GM12892 (cell line): ENCODE measurements around the gene GDI2.

Source experiments
- POLR2A ChIP-seq: IDR thresholded peaks from 2 replicates; pipeline ENCODE4 v1.6.1; 2011; ENCODE audit warnings: low read depth, low read length, control low read depth
- TAF1 ChIP-seq: IDR thresholded peaks from 2 replicates; pipeline ENCODE4 v1.6.1; 2011; ENCODE audit warnings: low read depth, mild to moderate bottlenecking, control low read depth, low read length, borderline replicate concordance

DNA sequence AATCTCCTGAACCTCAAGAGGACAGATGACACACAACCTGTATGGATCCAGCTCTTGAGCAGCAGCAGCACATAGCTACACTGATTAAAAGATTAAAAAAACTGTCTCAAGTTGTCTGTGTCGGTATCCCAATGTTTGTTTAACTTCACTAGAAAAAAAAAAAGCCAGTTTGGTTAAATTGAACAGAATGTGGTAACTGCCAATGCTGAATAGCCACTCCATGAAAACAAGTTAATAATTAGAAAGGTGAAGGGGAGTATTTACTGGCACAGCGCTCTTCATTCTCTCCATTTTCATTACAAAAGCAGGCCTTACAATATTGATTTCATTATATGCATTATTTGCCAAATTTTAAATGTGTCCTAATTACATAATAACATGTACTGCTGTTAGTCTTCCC is 47.6 kb downstream of the GDI2 start:
- TF ChIP-seq TAF1 (no peak), POLR2A (no peak)
